Gastrocnemius medialis (tissue), 4 donors: ENCODE data around the gene ACKR2. TPM values are rescaled to one million over a fixed set of nuclear protein-coding genes. Genes with fewer than 3 reads are reported as not detected.
A peak's percentile ranks its signal among the peaks of the same experiment; 100 is the strongest.

Experiments
- ATAC-seq, 2 donors: fragments of 150-250 bp; one replicate each; pipeline ENCODE4 v1.9.1; 2016
- DNase-seq, 2 donors: peaks; one replicate each; pipeline ENCODE4 v3.0.0-alpha.2; 2019
- H3K27ac ChIP-seq, 4 donors: fragments of 200-600 bp; sonication (generic); 1 replicate in 1 of 4; 2 replicates in 3 of 4; pipeline ENCODE4 v1.5.1; 2016 to 2018; ENCODE audit warnings: mild to moderate bottlenecking in 2 of 4, moderate library complexity in 1 of 4
- H3K27me3 ChIP-seq, 3 donors: fragments of 200-600 bp; sonication (generic) in 2 of 3; 1 replicate in 1 of 3; 2 replicates in 2 of 3; pipeline versions ENCODE4 v1.5.1 to v1.6.0; 2016 to 2019; ENCODE audit warnings: mild to moderate bottlenecking in 1 of 3, moderate library complexity in 1 of 3
- H3K36me3 ChIP-seq, 2 donors: fragments of 200-600 bp; sonication (generic) in 1 of 2; one replicate each; pipeline ENCODE4 v1.5.1; 2017 to 2018
- H3K4me1 ChIP-seq, 2 donors: fragments of 200-600 bp; sonication (generic) in 1 of 2; one replicate each; pipeline ENCODE4 v1.5.1; 2016 to 2017; ENCODE audit warnings: mild to moderate bottlenecking in 2 of 2
- H3K4me3 ChIP-seq, 4 donors: fragments of 200-600 bp; sonication (generic) in 3 of 4; 1 replicate in 1 of 4; 2 replicates in 3 of 4; pipeline ENCODE4 v1.5.1; 2016 to 2019; ENCODE audit warnings: mild to moderate bottlenecking in 2 of 4
- H3K9me3 ChIP-seq, 3 donors: fragments of 200-600 bp; sonication (generic) in 2 of 3; 1 replicate in 1 of 3; 2 replicates in 2 of 3; pipeline ENCODE4 v1.5.1; 2016 to 2019
- POLR2A ChIP-seq, 2 donors: fragments of 450-650 bp; IDR thresholded peaks; one replicate each; pipeline ENCODE4 v1.6.1; 2017; ENCODE audit warnings: antibody characterized with exemption in 2 of 2, mild to moderate bottlenecking in 2 of 2, moderate library complexity in 2 of 2
- in situ Hi-C, 4 donors: fragments of 200-750 bp; cut with MboI; loops; one replicate each; pipeline versions ENCODE4 v1.15.0 to v1.8.0; 2017; ENCODE audit warnings: low sequenced_read_pairs in 4 of 4
- intact Hi-C: fragments of 100-400 bp; cut with DNase I; formaldehyde crosslinking; loops from one replicate; pipeline ENCODE4 v1.15.1; 2023; ENCODE audit warnings: low total_unique reads
- total RNA-seq, 4 donors: library from RNA; depleted of rRNA; stranded (reverse); fragments of >200 nt; gene quantifications; one replicate each; pipeline versions ENCODE4 v1.1.0 to v1.2.3, GENCODE V29; 2016
- TF ChIP-seq, protein P1 (sequence below), 5 experiments: fragments of 450-650 bp in 3 of 5; fragments of 200-600 bp in 2 of 5; sonication (generic) in 2 of 5; IDR thresholded peaks in 4 of 5; conservative IDR thresholded peaks in 1 of 5; 1 replicate in 4 of 5; 2 replicates in 1 of 5; pipeline ENCODE4 v1.5.1; 2016 to 2019; ENCODE audit warnings: antibody characterized with exemption in 5 of 5, mild to moderate bottlenecking in 3 of 5, moderate library complexity in 3 of 5

ACKR2 gene
- total RNA-seq, 4 donors from 2014 or later = 0.23 to 1.1 (median 0.51) TPM; not detected in 1

GRCh38 chr3:42803414-42804105 is 5.7 kb upstream of the ACKR2 start:
- peaks cover 36 to 41% of the 10 kb centered on the region in 2 donors for H3K4me1 ChIP-seq
- H3K4me3 ChIP-seq = peak overlapping the region; percentile 78 to 98 (median 88)

GRCh38 chr3:42804106-42804830 is 5.0 kb upstream of the ACKR2 start, which contains the start of gene HIGD1A:
TSS of gene HIGD1A (minus strand) at chr3:42804490. CDS start at chr3:42794253, 10,237 bp downstream.
- peaks cover 36 to 41% of the 10 kb centered on the region in 2 donors for H3K4me1 ChIP-seq
- intact Hi-C loops (loop anchor here (10.0 kb wide), 1 partner anchor 1589 kb away; no protein-coding TSS in a partner anchor), in situ Hi-C loops (no loop called here)
- H3K4me3 ChIP-seq = peak within 1 kb of the TSS; percentile 78 to 98 (median 88)
- TF ChIP-seq, protein P1, sequence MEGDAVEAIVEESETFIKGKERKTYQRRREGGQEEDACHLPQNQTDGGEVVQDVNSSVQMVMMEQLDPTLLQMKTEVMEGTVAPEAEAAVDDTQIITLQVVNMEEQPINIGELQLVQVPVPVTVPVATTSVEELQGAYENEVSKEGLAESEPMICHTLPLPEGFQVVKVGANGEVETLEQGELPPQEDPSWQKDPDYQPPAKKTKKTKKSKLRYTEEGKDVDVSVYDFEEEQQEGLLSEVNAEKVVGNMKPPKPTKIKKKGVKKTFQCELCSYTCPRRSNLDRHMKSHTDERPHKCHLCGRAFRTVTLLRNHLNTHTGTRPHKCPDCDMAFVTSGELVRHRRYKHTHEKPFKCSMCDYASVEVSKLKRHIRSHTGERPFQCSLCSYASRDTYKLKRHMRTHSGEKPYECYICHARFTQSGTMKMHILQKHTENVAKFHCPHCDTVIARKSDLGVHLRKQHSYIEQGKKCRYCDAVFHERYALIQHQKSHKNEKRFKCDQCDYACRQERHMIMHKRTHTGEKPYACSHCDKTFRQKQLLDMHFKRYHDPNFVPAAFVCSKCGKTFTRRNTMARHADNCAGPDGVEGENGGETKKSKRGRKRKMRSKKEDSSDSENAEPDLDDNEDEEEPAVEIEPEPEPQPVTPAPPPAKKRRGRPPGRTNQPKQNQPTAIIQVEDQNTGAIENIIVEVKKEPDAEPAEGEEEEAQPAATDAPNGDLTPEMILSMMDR (IDR thresholded peaks at IDR 0.05 in 4 of 5, conservative IDR thresholded peaks at IDR 0.05 in 1 of 5) = no peak
- peak; percentile 98 for TF ChIP-seq POLR2A (IDR thresholded peaks at IDR 0.05)
- no peaks in the 10 kb centered on the region for H3K9me3 ChIP-seq
- H3K27ac ChIP-seq = peak within 1 kb of the TSS; percentile 95 to 98 (median 97)
- no peaks in the 10 kb centered on the region for H3K36me3 ChIP-seq
- peak; percentile 89 to 94 for ATAC-seq
- no peaks in the 10 kb centered on the region for H3K27me3 ChIP-seq
- DNase-seq = peak; percentile 96

More at GRCh38 chr3:42803414-42804105, 5.7 kb upstream of the ACKR2 start:
- intact Hi-C loops = loop anchor here (2.0 to 10.0 kb wide), 2 partner anchors 57 to 1589 kb away; no protein-coding TSS in a partner anchor
- ATAC-seq (peak; percentile 63 to 64), DNase-seq (peak in 1 of 2 donors; percentile 49)
- Histone ChIP-seq H3K9me3 (no peaks in the 10 kb centered on the region), H3K27me3 (no peaks in the 10 kb centered on the region), H3K27ac (peak overlapping the region; percentile 95 to 98 (median 97)), H3K36me3 (no peaks in the 10 kb centered on the region)
- TF ChIP-seq, protein P1 (IDR thresholded peaks at IDR 0.05 in 4 of 5, conservative IDR thresholded peaks at IDR 0.05 in 1 of 5) = no peak
- no peak for TF ChIP-seq POLR2A (IDR thresholded peaks at IDR 0.05)
- in situ Hi-C loops = no loop called here

DNA sequence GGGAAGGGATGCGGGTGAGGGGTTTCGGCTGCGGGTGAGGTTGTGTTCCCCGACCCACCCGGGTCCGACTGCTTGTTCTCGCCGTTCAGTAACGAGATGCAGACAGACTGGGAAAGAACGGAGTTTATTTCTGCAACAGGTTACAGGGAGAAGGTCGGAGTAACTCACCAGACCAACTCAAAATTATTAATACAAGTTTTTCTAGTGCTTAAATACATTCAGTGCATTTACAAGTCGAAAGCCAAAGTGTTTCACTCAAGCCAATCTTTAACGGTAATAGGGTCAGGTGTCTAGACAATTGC is 4.5 kb upstream of the ACKR2 start:
- ATAC-seq (no peak), DNase-seq (no peak)
- in situ Hi-C loops (no loop called here), intact Hi-C loops (loop anchor here (10.0 kb wide), 1 partner anchor 1590 kb away; no protein-coding TSS in a partner anchor)
- Histone ChIP-seq H3K4me1 (peaks cover 35 to 36% of the 10 kb centered on the region in 2 donors), H3K27ac (peak overlapping the region; percentile 95 to 98 (median 97)), H3K9me3 (no peaks in the 10 kb centered on the region), H3K27me3 (no peaks in the 10 kb centered on the region), H3K4me3 (peak overlapping the region; percentile 78 to 98 (median 88)), H3K36me3 (no peaks in the 10 kb centered on the region)
- TF ChIP-seq POLR2A (IDR thresholded peaks at IDR 0.05) = no peak
- TF ChIP-seq, protein P1 (IDR thresholded peaks at IDR 0.05 in 4 of 5, conservative IDR thresholded peaks at IDR 0.05 in 1 of 5) = no peak

- ATAC-seq (peak in 1 of 2 donors; percentile 3), DNase-seq (peak in 1 of 2 donors; percentile 31)
- in situ Hi-C loops (no loop called here), intact Hi-C loops (loop anchor here (10.0 kb wide), 1 partner anchor 1590 kb away; no protein-coding TSS in a partner anchor)
- H3K27me3 ChIP-seq = no peaks in the 10 kb centered on the region
- peak overlapping the region; percentile 95 to 98 (median 97) for H3K27ac ChIP-seq
- peak overlapping the region; percentile 78 to 98 (median 88) for H3K4me3 ChIP-seq
- H3K36me3 ChIP-seq = no peaks in the 10 kb centered on the region
- H3K4me1 ChIP-seq = peaks cover 30 to 36% of the 10 kb centered on the region in 2 donors
- TF ChIP-seq POLR2A (IDR thresholded peaks at IDR 0.05) = no peak
- TF ChIP-seq, protein P1 (IDR thresholded peaks at IDR 0.05 in 4 of 5, conservative IDR thresholded peaks at IDR 0.05 in 1 of 5) = no peak
- no peaks in the 10 kb centered on the region for H3K9me3 ChIP-seq
These were observed 4.0 kb upstream of the ACKR2 start for GRCh38 chr3:42805141-42805821.
